ENCODE measurements around the gene RUVBL1. TPM values are rescaled to one million over a fixed set of nuclear protein-coding genes. Genes with fewer than 3 reads are reported as not detected.

RUVBL1 gene
- total and polyA plus RNA-seq, 7 experiments from 2014 or later = 16.8 to 73.7 (median 24.2) TPM

Other genes starting within 250 kb of the RUVBL1 start
- not detected for gene KBTBD12, start 208.6 kb downstream of the RUVBL1 start, total RNA-seq
- gene KBTBD12, start 208.6 kb downstream of the RUVBL1 start, polyA plus RNA-seq = not detected
- gene SEC61A1, start 71.4 kb downstream of the RUVBL1 start, total RNA-seq = 100 to 1,000 TPM; 110 to 219 (median 132) TPM
- 100 to 1,000 TPM in 1 of 2 donors, 10 to 100 TPM in 1; 94.8 to 117 TPM for gene SEC61A1, start 71.4 kb downstream of the RUVBL1 start, polyA plus RNA-seq
- 10 to 100 TPM; 17.3 to 18.5 (median 17.9) TPM for gene EEFSEC, start 29.7 kb upstream of the RUVBL1 start, total RNA-seq
- 10 to 100 TPM; 22.5 to 31.4 TPM for gene EEFSEC, start 29.7 kb upstream of the RUVBL1 start, polyA plus RNA-seq

Measured in naive thymus-derived CD4-positive, alpha-beta T cell (primary cell).